ENCODE results near the gene C2CD2.
"Not testable (repeated sequence)": the region's sequence is repeated elsewhere in the genome, so short reads cannot be mapped to it uniquely, and the experiment has no call there.

C2CD2 gene

DNA sequence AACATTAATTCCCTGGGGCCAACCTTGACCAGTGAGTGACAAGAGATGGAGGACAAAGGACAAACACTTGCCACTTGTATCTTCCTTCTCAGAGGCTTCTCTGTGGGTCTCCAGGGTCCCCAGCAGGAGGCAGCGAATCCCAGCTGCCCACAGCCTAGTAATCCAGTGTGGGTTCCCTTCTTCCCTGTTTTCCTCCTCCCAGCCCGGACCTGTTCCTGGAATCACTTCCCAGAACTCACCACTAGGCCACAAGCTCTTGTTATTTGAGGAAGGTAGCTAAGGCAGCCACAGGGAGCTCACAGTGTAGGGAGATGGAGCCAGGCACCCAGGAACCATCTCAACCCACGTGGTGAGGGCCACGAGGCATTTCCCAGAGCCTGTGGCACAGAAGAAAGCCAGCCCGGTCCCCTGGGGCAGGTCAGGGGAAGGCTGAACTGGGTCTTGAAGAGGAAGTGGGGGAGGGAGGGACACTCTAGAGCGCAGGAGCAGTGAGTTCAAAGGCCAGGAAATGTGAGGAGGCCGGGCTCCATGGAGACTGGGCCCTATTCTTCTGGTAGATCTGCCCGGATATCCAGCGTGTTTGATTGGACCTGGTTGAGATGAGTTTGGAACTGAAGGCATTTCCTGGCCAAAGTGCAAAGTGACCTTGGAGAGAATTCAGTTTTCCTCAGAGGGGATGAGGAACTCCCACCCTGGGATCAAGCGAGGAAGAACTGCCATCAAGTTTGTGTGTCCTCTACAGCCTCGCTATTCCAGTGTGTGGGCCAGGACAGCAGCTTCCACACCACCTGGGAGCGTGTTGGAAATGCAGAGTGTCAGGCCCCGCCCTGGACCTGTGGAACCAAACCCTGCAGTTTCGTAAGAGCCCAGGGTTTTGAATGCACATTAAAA lies 20.3 kb upstream of the C2CD2 start:
- DNase-seq, result peak; percentile 20

DNA sequence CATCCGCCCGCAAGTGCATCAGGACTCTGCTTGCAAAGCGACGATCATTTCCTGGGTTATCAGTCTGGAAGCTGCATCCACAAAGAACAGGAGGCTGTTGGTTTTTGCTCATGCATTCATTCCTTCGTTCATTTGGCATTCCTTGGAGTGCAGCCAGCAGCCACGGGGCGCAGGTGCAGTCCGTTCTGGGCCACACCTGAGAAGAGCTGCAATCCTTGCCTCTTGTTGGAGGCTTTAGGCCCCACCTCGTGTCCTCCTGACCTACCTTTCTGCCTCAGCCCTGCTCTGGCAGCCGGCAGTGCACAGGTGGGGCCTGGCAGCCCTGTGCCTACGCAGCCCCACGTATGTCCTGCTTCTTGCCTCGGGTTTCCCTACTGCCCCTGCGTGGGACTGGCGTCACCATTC lies 19.6 kb upstream of the C2CD2 start:
- no peak for DNase-seq

DNA sequence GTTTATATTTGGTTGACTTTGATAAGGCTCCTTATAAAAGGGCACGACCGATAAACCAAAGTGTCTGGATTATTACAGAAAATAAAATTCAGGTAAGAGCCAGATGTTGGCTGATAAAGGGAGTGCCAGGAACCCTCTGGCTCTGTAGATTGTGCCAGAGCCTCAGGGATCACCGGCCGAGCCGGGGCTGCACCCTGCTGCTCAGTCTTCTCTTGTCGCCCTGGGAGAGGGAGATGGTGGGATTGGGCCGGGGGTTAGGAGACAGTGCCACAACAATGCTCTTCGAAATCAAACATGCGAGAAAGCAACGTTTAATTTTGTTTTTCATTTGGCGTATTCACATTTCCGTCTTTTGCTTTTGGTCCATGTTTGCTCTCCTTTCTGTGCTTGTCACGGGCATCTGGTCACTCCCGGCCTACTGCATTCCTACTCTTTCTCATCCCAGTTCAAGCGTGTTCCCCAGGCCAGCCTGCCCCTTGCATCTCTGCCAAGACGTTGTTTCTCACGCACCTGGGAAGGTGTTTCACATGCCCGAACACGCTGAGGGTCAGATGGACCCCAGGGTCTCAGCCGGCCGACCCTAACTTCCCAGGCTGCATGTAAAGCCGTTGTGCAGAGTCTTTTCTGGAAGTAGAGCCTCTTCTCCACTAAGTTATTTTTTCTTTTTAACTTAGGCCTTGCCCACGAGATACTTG lies 18.8 kb upstream of the C2CD2 start:
- no peak for DNase-seq

DNA sequence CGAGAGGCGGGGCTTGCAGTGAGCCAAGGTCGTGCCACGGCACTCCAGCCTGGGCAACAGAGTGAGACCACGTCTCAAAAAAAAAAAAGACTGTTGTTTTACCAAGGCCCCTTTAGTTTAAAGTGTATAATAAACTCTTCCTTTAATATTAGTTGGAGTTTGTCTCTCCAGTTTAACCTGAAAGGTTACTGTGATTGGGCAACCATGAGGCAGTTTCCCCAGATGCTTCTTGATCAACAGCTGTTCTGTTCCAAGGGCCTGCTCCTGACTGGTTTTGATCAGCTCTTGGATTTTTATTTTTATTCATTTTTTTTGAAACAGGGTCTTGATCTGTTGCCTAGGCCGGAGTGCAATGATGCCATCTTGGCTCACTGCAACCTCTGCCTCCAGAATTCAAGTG lies 18.1 kb upstream of the C2CD2 start:
- no peak for DNase-seq

DNA sequence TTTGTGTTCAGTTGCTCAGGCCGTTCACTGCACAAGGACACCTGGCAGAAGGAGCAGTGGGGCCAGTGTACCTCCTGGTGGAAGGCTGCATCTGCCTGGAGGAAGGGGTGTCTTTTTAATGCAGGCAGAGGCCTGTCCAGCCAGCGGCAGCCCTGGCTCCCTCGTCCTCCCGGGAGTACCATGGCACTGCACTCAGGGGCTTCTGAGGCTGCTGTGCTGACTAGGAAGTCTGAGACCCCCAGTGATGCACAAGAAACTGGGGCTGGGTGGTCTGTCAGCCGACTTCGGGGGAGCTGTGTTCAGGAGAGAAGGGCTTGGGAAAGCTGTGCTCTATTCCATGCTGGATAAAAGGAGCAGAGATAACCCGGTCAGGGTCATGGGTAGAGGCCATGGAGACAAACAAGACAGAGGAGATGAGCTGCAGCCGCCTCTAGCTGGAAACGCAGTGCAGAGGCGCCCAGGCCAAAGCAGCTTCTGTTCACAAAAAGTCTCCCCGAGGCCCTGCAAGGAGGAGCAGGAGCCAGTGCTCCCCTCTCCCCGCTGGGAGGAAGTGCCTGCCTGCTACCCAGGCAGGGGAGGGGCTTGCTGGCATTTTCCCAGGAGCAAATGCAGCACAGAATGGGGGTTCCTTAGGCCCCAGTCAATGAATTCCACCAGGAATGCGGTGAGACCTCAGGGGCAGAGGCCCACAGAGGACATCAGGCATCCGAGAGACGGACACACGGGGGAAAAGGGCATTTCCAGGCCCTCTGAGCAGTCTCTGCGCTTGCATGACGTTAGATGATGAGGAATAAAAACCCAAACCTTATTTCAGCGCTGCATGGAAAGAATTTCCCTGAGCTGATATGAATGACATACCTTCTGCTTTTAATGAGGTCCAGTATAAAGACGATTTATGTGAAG lies 17.2 kb upstream of the C2CD2 start:
- DNase-seq, result no peak

DNA sequence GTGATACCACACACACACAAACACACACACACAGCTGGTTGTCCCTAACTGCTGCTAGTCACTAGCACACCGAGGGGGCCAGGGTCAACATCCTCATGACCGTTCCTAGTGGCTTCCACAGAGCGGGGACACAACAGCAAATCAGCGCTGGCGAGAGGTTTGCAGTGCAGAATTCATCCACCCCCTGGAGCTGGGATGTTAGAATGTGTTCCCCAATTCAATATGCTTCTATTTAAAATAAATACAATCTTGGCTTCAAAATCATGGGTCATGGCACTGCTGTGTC lies 16.2 kb upstream of the C2CD2 start:
- DNase-seq, result no peak

DNA sequence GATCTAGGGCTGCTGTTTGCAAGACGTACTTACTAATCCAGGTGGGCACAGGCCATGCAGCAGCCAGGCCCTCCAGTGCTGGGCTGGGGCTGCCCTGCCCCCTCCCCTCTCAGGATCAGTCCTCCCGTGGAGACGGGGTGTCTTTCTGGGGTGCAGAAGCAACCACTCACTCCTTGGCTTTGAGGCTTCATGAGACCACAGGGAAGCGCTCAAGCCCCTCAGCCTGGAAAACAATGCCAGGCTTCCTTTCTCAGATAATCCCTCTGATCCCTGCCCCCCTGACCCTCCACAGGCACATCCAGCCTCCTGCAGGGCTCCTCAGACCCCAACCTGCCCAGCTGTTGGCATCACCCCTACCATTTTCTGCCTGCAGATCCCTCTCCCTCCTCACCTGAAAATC lies 13.9 kb upstream of the C2CD2 start:
- DNase-seq, result no peak

DNA sequence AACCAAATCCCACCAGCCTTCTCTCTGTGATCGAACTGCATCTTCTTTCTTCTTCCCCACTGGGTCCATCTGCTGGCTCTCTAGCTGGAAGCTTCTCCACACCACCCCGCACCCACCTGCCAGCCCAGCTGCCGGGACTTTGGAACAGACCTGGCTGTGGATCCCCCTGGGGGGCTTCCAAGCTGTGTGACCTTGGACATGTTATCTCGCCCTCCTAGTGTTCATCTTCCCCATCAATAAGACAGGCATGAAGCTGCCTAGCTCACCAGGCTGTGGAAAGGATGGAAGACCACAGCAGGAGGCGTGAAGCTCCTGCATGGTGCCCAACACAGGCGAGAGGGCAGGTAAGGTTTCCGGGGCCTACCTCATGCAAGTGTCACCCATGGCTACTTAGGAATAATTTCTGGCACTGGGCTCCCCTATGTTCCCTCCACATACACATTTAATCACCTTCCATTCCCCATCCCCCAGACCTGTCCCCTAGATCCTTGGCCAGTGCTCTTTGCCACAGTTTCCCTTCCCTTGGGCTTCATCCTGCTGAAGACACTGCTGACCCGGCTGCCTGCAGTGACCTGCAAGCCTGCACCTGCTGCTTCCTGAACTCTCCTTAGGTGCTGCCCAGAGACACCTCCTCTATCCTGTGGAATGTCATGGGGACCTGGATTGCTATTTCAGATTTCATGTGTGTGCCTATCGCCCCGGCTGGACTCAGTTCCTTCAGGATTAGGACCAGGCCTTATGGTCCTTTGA lies 13.2 kb upstream of the C2CD2 start:
- DNase-seq, result no peak

DNA sequence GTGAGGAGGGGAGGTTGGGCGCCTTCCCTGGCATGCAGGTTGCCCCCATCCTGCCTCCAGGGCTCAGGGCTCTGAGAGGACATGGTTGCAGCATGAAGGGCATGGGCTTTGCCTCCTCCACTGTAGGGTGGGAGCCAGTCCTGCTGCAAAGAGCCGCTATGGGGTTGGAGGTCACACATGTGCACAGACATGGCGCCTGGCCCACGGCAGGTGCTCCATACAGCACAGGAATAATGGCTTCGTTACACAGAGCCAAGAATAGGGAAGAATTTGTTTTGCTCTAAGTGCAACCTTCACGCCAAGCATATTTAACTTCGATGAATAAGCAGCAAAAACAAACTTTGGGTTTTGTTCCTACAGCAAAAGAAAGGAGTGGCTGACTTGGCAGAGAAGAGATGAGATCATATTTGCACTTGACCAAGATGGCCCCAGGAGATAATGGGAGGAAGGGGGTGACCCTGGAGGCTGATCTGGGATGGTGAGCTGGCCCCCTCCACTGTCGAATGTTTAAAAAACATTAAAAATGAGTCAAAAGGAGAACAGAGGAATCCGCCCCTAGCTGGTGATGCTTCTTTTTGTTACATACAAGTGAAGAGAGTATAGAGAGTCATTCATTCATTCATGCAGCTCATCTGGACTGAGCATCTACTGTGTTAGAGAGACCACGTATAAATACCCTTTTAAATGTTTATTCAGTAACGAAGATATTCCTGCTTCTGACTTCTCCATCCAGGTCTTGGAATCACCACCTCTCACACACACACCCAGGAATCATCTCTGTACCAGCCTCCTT lies 12.4 kb upstream of the C2CD2 start:
- no peak for DNase-seq

DNA sequence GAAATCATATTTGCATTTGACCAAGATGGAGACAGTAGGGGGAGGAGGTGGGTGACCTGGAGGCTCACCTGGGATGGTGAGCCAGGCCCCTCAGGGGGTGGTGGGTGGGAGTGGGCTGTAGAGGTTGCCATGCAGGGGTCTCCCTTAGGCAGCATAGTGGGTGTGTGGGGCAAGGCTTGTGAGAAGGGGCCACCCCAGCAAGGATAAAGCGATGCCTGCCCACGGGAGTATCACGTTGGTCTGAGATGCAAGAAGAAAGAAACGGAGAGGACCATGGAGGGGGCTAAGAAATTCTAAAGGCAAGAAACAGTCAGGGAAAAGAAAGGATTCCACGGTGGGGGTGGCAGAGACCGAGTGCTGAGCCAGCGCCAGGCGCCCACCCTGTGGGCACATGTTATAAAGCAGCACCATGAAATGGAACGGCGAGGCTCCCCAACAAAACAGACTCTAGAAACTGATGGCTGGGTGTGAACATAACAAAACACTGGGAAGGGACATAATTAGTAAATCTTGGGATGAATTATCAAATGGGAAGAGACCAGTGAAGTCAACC lies 11.7 kb upstream of the C2CD2 start:
- no peak for DNase-seq

DNA sequence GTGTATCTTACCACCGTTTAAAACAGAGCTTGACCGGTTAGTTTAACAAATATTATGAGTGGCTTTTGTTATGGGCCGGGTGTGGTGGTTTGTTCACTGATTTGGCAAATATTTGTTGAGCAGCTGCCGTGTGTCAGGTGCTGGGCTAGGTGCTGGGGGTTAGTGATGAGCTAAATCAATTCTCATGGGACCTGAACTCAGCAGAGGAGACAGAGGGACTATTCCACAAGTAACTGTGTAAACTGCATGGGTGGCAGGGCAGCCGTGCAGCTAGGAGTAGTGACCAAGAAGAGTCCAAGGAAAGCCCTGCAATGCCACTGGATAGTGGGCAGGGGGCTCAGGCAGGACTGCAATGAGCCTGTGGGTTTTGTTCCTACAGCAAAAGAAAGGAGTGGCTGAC lies 11.2 kb upstream of the C2CD2 start:
- DNase-seq, result no peak

DNA sequence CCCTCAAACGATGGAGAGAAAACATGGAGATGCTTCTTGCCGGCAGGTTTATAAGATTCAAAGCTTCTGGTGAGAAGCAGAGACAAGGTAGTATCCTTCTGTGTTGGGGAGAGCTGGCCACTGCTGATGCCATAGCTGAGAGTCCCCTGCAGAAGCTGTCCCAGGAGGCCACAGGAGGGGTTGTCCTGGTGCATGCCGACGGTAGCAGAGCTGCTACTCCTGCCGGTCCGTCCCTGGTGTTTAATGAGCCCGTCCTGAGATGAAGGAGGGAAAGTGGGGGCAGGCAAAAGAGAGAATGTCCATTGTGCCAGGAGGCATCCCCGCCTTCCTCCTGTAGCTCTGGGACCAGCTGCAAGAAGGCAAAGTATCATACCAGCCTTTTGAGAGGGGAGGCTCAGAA lies 10.4 kb upstream of the C2CD2 start:
- no peak for DNase-seq

DNA sequence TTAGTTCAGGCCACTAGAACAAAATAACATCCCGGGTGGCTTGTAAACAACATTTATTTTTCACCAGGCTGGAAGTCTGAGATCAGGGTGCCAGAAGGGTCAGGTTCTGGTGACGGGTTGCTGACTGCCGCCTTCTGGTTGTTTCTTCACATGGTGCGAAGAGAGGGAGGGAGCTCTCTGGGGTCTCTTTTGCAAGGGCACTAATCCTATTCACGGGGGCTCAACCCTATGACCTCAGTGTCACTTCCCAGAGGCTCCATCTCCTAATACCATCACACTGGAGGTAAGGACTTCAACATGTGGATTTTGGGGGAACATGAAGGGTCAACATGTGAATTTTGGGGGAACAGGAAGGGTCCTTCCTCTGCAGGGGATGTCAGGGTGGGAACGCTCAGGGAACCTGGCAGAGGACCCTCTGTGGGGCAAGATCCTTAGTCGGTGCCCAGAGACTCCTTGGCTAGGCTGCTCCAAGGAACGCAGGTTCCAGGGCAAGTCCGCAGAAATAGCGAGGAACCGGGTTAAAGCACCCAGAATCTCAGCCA lies 8.7 kb upstream of the C2CD2 start:
- DNase-seq, result no peak

DNA sequence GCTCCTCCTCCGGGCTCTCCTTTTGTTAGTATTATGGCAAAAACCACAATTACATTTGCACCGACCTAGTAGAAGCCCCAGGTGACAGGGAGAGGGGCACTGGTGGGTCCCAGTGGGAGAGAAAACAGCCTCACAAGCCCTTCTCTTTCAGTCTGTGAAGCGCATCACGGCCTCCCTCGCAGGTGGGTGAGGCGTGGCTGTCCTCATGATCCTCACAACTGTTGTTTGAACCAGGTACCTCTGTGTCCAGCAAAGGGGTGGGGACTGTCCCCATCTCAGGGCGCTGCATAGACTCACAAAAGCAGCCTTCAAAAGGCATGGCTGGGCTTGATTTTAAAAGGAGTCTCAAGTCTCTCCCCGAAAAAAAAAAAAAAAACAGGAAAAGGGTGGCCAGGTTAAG lies 7.9 kb upstream of the C2CD2 start:
- DNase-seq, result no peak

DNA sequence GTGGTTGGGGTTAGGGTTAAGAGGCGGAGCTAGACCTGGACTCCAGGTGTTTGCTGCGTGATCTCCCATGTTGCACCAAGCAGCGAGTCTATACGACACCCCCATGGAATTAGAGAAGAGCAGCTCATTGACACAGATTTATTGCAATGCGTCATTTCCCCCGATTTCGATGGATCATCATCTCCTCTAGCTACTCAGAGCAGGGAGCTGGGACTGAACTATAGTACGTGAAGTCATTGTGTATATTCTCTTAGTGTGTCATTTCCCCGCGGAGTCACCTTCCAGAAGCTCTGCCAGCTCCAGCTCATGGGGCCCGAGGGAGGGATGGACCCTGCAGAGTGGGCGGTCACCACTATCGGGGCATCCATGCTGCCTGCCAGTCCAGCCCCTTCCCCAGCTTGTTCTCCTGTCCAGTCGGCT lies 7.5 kb upstream of the C2CD2 start:
- no peak for DNase-seq

DNA sequence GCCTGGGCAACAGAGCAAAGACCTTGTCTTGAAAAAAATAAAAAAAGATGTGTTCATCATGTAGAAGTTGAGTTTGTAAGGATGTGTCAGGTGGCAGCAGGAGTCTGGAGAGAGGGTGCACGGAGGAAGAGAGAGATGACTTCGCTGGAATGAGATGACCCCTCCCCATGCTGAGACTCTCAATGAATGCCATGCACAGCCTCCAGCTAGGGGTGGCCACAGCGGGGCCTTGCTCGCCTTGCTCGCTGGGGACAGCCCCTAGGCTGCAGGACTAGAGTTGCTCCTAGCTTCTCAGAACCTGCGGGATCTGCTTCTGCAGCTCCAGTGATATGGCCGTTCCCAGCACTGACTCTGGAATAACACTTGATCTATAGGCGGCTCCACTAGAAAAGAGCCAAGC lies 6.6 kb upstream of the C2CD2 start:
- DNase-seq, result no peak

DNA sequence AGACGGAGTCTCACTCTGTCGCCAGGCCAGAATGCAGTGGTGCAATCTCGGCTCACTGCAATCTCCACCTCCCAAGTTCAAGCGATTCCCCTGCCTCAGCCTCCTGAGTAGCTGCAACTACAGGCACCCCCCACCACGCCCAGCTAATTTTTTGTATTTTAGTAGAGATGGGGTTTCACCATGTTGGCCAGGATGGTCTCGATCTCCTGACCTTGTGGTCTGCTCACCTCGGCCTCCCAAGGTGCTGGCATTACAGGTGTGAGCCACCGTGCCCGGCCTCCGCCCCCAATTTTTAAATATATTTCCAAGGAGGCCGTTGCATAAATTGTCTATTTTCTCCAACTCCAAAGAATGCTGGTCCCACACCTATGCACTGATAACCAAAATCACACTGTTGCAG lies 5.9 kb upstream of the C2CD2 start:
- not testable (repeated sequence) for DNase-seq

DNA sequence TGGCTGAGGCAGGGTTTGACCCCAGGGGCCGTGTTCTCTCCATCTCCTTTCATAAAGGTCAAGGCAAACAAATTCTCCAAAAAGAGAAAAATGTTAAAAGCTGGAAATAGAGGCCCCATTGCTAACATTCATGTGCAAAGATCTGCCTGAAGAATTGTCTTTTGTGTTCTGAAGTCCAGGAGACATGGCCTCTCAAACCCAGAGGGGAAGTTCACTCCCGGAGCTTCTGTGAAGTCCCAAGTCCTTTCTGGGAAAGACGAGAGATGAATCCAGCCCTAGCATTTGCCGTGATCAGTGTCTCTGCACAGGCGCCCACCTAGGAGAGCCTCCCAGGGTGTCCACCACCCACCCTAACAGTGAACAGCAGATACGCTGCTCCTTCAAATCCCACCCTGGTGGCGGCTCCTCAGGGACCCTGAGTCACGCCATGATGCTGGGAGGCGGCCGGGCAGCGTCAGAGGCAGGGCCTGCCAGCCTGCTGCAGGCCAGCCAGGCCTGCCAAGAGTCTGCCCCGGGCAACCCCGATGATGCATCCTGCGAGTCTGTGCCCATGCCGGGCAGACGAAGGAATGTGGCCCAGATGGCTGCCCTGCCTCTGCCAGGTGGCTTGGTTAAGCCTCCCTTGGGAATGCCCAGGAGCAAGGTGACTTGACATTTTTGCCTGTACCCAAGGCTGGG lies 5.2 kb upstream of the C2CD2 start:
- no peak for DNase-seq

DNA sequence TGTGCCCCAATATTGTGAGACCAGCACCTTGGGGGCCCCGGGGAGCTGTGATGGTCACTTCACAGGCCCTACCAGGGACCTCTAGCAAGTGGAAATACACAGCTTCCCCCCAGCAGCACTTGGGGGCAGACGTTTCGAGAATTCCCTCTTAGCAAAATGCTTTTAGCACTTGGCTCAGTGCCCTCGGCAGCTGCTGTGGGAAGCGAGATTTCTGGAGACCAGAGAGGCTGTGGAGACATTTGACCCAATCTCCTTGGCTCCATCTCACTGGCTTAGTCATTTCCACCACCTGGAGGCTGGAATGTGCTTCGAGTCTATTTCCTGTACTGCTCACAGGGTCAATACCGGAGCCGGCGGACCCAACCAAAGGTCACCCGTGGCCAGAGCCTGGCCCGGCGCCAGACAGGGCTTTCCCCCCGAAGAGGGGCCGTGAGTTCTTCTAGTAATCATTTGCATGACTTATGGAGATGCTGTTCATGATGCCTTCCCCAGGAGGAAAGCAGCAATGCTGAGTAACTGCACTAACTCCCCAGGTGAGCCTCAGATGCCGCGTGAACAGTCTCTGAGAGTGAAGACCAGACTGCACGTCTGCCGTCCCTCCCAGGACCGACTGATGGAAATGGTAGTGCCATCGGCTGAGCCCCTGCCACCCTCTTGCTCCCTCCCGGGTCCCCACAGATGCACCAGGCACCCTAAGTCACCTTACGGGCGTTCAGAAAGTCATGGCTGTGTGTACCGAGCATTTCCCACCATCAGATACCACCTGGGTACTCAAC lies 4.4 kb upstream of the C2CD2 start:
- DNase-seq, result no peak
